Non-pigmented ciliary epithelial cell (primary cell): Measurements from ENCODE around the gene PDE4D.
"Not testable (repeated sequence)": the region's sequence is repeated elsewhere in the genome, so short reads cannot be mapped to it uniquely, and the experiment has no call there.

Source experiments
- DNase-seq: peaks from one replicate; pipeline ENCODE4 v3.0.0-alpha.2; 2010; ENCODE audit warnings: low read depth

PDE4D gene

GRCh38 chr5:59421986-59422941 lies 471.3 kb downstream of the PDE4D start:
- no peak for DNase-seq

GRCh38 chr5:59420596-59420995 lies 472.9 kb downstream of the PDE4D start:
- DNase-seq = no peak

- no peak for DNase-seq
Measured at GRCh38 chr5:59418808-59419207, 474.7 kb downstream of the PDE4D start.

- no peak for DNase-seq
Measured at GRCh38 chr5:59416451-59416850, 477.1 kb downstream of the PDE4D start.

- DNase-seq = no peak
Measured at GRCh38 chr5:59416026-59416425, 477.5 kb downstream of the PDE4D start.

- no peak for DNase-seq
Measured at GRCh38 chr5:59412428-59412827, 481.1 kb downstream of the PDE4D start.

- not testable (repeated sequence) for DNase-seq
Measured at GRCh38 chr5:59408997-59409396, 484.5 kb downstream of the PDE4D start.

GRCh38 chr5:59407967-59408366 lies 485.6 kb downstream of the PDE4D start:
- no peak for DNase-seq

- no peak for DNase-seq
Measured at GRCh38 chr5:59401637-59402036, 491.9 kb downstream of the PDE4D start.

GRCh38 chr5:59394956-59395355 lies 498.6 kb downstream of the PDE4D start:
- DNase-seq = not testable (repeated sequence)

- DNase-seq = no peak
Measured at GRCh38 chr5:59393585-59394420, 499.7 kb downstream of the PDE4D start.

- no peak for DNase-seq
Measured at GRCh38 chr5:59391576-59391975, 501.9 kb downstream of the PDE4D start.

GRCh38 chr5:59390989-59391388 lies 502.5 kb downstream of the PDE4D start:
- no peak for DNase-seq

- no peak for DNase-seq
Measured at GRCh38 chr5:59390074-59390659, 503.4 kb downstream of the PDE4D start.

GRCh38 chr5:59387127-59387526 lies 506.4 kb downstream of the PDE4D start:
- no peak for DNase-seq

GRCh38 chr5:59385700-59386099 lies 507.8 kb downstream of the PDE4D start:
- no peak for DNase-seq

GRCh38 chr5:59380350-59380951 lies 513.1 kb downstream of the PDE4D start:
- peak; percentile 83 for DNase-seq

- DNase-seq = not testable (repeated sequence)
Measured at GRCh38 chr5:59374036-59374435, 519.5 kb downstream of the PDE4D start.

GRCh38 chr5:59371525-59372127 lies 521.9 kb downstream of the PDE4D start:
- DNase-seq = no peak

- DNase-seq = no peak
Measured at GRCh38 chr5:59368951-59369350, 524.6 kb downstream of the PDE4D start.

GRCh38 chr5:59367791-59368394 lies 525.6 kb downstream of the PDE4D start:
- peak; percentile 45 for DNase-seq
